Astrocyte (in vitro differentiated cells and primary cell): ENCODE results near the gene FYN. TPM values are rescaled to one million over a fixed set of nuclear protein-coding genes. Genes with fewer than 3 reads are reported as not detected.

Experiments
- DNase-seq: peaks from one replicate; pipeline ENCODE4 v3.0.0-alpha.2; 2010; ENCODE audit warnings: low read depth
- FAIRE-seq: peaks from 2 replicates; lab custom pipeline; 2011; peaks lifted over from hg19 to GRCh38; lab: Jason Lieb, UNC
- H2AFZ ChIP-seq: 2 replicates; pipeline ENCODE4 v1.6.0; 2012; ENCODE audit warnings: low read depth, low read length, inconsistent platforms
- H3K27ac ChIP-seq: 2 replicates; pipeline ENCODE4 v1.5.1; 2011; ENCODE audit warnings: low read depth, low read length, inconsistent platforms
- H3K27me3 ChIP-seq: 2 replicates; pipeline ENCODE4 v1.6.0; 2011; ENCODE audit warnings: low read length, inconsistent platforms; ENCODE audit not compliant: insufficient read depth
- H3K36me3 ChIP-seq: 2 replicates; pipeline ENCODE4 v1.5.1; 2011; ENCODE audit warnings: low read length, inconsistent platforms; ENCODE audit not compliant: insufficient read depth
- H3K4me1 ChIP-seq: 2 replicates; pipeline ENCODE4 v1.5.1; 2011; ENCODE audit warnings: low read length, inconsistent platforms; ENCODE audit not compliant: insufficient read depth
- H3K4me2 ChIP-seq: 2 replicates; pipeline ENCODE4 v1.6.0; 2012; ENCODE audit warnings: low read length, inconsistent platforms
- H3K4me3 ChIP-seq: 2 replicates; pipeline ENCODE4 v1.5.1; 2011; ENCODE audit warnings: low read depth, mild to moderate bottlenecking, low read length, inconsistent platforms; ENCODE audit not compliant: insufficient read depth
- H3K79me2 ChIP-seq: 2 replicates; pipeline ENCODE4 v1.6.0; 2012; ENCODE audit warnings: mild to moderate bottlenecking, low read length, inconsistent platforms; ENCODE audit not compliant: insufficient read depth
- H3K9ac ChIP-seq: 2 replicates; pipeline ENCODE4 v1.6.0; 2012; ENCODE audit warnings: mild to moderate bottlenecking, low read length, inconsistent platforms
- H3K9me3 ChIP-seq: 2 replicates; pipeline ENCODE4 v1.5.1; 2012; ENCODE audit warnings: low read depth, mild to moderate bottlenecking, low read length, inconsistent platforms; ENCODE audit not compliant: insufficient read depth
- H4K20me1 ChIP-seq: 2 replicates; pipeline ENCODE4 v1.6.0; 2012; ENCODE audit warnings: low read length, inconsistent platforms; ENCODE audit not compliant: insufficient read depth
- H3K27ac Mint-ChIP-seq: one replicate; pipeline ENCODE4 v1.8.0; 2021; ENCODE audit warnings: mild to moderate bottlenecking, mixed read lengths; ENCODE audit not compliant: unreplicated experiment
- H3K27me3 Mint-ChIP-seq: one replicate; pipeline ENCODE4 v1.8.0; 2021; ENCODE audit warnings: low read depth, mixed read lengths; ENCODE audit not compliant: unreplicated experiment
- H3K36me3 Mint-ChIP-seq: one replicate; pipeline ENCODE4 v1.8.0; 2021; ENCODE audit warnings: low read depth, mixed read lengths; ENCODE audit not compliant: unreplicated experiment
- H3K4me1 Mint-ChIP-seq: one replicate; pipeline ENCODE4 v1.8.0; 2021; ENCODE audit warnings: low read depth, mixed read lengths; ENCODE audit not compliant: unreplicated experiment
- H3K4me3 Mint-ChIP-seq: one replicate; pipeline ENCODE4 v1.8.0; 2021; ENCODE audit warnings: mild to moderate bottlenecking, moderate library complexity, mixed read lengths; ENCODE audit not compliant: unreplicated experiment
- H3K9me3 Mint-ChIP-seq: one replicate; pipeline ENCODE4 v1.8.0; 2021; ENCODE audit warnings: mild to moderate bottlenecking, mixed read lengths; ENCODE audit not compliant: unreplicated experiment
- EZH2 ChIP-seq: IDR thresholded peaks from 2 replicates; pipeline ENCODE4 v1.6.1; 2012; ENCODE audit warnings: mild to moderate bottlenecking, low read length, inconsistent platforms; ENCODE audit not compliant: insufficient read depth
- total RNA-seq: library from RNA; stranded (reverse); gene quantifications from 2 replicates; pipeline ENCODE4 v1.2.1, GENCODE V29; 2021
- TF ChIP-seq, protein P1 (sequence below): IDR thresholded peaks from 2 replicates; pipeline ENCODE4 v1.5.1; 2011; ENCODE audit warnings: low read depth, mild to moderate bottlenecking, inconsistent platforms, low read length, moderate library complexity; ENCODE audit not compliant: insufficient read depth

The FYN gene
- total RNA-seq, 1 donor from 2014 or later = 167 TPM

- H3K4me2 ChIP-seq = no peak overlapping the region
- H3K27me3 Mint-ChIP-seq = no peaks in the 10 kb centered on the region
- no peaks in the 10 kb centered on the region for H3K36me3 ChIP-seq
- TF ChIP-seq, protein P1, sequence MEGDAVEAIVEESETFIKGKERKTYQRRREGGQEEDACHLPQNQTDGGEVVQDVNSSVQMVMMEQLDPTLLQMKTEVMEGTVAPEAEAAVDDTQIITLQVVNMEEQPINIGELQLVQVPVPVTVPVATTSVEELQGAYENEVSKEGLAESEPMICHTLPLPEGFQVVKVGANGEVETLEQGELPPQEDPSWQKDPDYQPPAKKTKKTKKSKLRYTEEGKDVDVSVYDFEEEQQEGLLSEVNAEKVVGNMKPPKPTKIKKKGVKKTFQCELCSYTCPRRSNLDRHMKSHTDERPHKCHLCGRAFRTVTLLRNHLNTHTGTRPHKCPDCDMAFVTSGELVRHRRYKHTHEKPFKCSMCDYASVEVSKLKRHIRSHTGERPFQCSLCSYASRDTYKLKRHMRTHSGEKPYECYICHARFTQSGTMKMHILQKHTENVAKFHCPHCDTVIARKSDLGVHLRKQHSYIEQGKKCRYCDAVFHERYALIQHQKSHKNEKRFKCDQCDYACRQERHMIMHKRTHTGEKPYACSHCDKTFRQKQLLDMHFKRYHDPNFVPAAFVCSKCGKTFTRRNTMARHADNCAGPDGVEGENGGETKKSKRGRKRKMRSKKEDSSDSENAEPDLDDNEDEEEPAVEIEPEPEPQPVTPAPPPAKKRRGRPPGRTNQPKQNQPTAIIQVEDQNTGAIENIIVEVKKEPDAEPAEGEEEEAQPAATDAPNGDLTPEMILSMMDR = no peak
- no peak for TF ChIP-seq EZH2
- no peak overlapping the region for H2AFZ ChIP-seq
- DNase-seq = no peak
- no peak for FAIRE-seq
- peaks cover 3% of the 10 kb centered on the region for H3K4me1 Mint-ChIP-seq
- H3K27ac ChIP-seq = no peak overlapping the region
- H3K9ac ChIP-seq = no peak overlapping the region
- H3K79me2 ChIP-seq = no peaks in the 10 kb centered on the region
- H3K4me3 ChIP-seq = no peak overlapping the region
- H3K27me3 ChIP-seq = no peaks in the 10 kb centered on the region
- no peaks in the 10 kb centered on the region for H3K36me3 Mint-ChIP-seq
- H3K9me3 ChIP-seq = no peaks in the 10 kb centered on the region
- no peak overlapping the region for H3K27ac Mint-ChIP-seq
- no peaks in the 10 kb centered on the region for H4K20me1 ChIP-seq
- H3K4me3 Mint-ChIP-seq = no peak overlapping the region
- peaks cover 6% of the 10 kb centered on the region for H3K4me1 ChIP-seq
- peaks cover 2% of the 10 kb centered on the region for H3K9me3 Mint-ChIP-seq
These were observed 43.5 kb upstream of the FYN start for GRCh38 chr6:111916747-111917146.

DNA sequence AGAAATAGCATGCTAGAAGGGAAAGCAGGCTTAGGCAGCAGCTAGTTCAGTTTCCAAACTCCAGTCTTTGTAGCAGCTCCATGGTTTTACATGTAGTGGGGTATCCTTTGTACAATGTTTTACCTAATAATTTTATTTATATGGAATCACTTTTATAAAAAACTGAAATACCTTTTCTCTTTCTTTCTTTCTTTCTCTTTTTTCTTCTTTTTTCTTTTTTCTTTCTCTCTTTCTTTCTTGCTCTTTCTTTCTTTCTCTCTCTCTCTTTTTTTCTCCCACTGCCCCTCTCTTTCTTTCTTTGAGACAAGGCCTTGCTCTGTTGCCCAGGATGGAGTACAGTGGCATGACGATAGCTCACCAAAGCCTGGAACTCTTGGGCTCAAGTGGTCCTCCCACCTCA, 41.4 kb upstream of the FYN start:
- peaks cover 6% of the 10 kb centered on the region for H3K4me1 ChIP-seq

DNA sequence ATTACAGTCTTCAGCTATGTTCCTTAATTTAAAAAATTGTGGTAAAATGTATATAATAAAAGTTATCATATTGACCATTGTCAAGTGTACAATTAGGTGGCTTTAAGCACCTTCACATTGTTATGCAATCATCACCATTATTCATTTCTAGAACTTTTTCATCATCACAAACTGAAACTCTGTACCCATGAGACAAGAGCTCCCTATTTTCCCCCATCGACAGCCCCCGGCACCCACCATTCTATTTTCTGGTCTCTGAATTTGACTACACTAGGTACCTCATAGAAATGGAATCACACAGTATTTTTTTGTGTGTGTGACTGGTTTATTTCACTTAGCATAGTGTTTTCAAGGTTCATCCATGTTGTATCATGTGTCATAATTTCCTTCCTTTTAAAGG, 39.7 kb upstream of the FYN start:
- Histone ChIP-seq H3K4me3 (no peak overlapping the region), H3K79me2 (no peaks in the 10 kb centered on the region), H3K4me1 (no peaks in the 10 kb centered on the region), H3K9me3 (no peaks in the 10 kb centered on the region), H3K4me2 (no peak overlapping the region), H3K36me3 (no peaks in the 10 kb centered on the region), H3K27me3 (no peaks in the 10 kb centered on the region), H3K27ac (no peak overlapping the region), H2AFZ (no peak overlapping the region), H3K9ac (no peak overlapping the region), H4K20me1 (no peaks in the 10 kb centered on the region)
- no peak for FAIRE-seq
- DNase-seq = no peak
- H3K27me3 Mint-ChIP-seq = no peaks in the 10 kb centered on the region
- no peaks in the 10 kb centered on the region for H3K36me3 Mint-ChIP-seq
- no peak overlapping the region for H3K4me3 Mint-ChIP-seq
- TF ChIP-seq, protein P1 = no peak
- no peak for TF ChIP-seq EZH2
- H3K4me1 Mint-ChIP-seq = peaks cover 2% of the 10 kb centered on the region
- peaks cover 1% of the 10 kb centered on the region for H3K9me3 Mint-ChIP-seq
- no peak overlapping the region for H3K27ac Mint-ChIP-seq

More for the DNA sequence above, 41.4 kb upstream of the FYN start:
- FAIRE-seq (no peak), DNase-seq (no peak)
- Mint-ChIP-seq H3K27ac (no peak overlapping the region), H3K4me3 (no peak overlapping the region), H3K36me3 (no peaks in the 10 kb centered on the region), H3K9me3 (peaks cover 2% of the 10 kb centered on the region), H3K4me1 (peaks cover 3% of the 10 kb centered on the region), H3K27me3 (no peaks in the 10 kb centered on the region)
- no peak overlapping the region for H3K4me2 ChIP-seq
- no peak overlapping the region for H3K27ac ChIP-seq
- no peak overlapping the region for H2AFZ ChIP-seq
- no peaks in the 10 kb centered on the region for H4K20me1 ChIP-seq
- H3K27me3 ChIP-seq = no peaks in the 10 kb centered on the region
- no peak overlapping the region for H3K9ac ChIP-seq
- no peaks in the 10 kb centered on the region for H3K9me3 ChIP-seq
- no peaks in the 10 kb centered on the region for H3K36me3 ChIP-seq
- H3K79me2 ChIP-seq = no peaks in the 10 kb centered on the region
- no peak overlapping the region for H3K4me3 ChIP-seq
- TF ChIP-seq EZH2 = no peak
- TF ChIP-seq, protein P1 = no peak
